Endothelial cell of umbilical vein (primary cell): Measurements from ENCODE around the gene COL9A3. TPM values are rescaled to one million over a fixed set of nuclear protein-coding genes. Genes with fewer than 3 reads are reported as not detected.

Experiments used
- BruUV-seq: library from RNA; stranded (reverse); fragments of 400-500 nt; replicated peaks from 2 replicates; lab custom pipeline; 2021; lab: Mats Ljungman, UMichigan
- CTCF ChIA-PET: fragments of 300-600, 350-600 bp; sonication (Branson Sonifier 250); formaldehyde crosslinking; loops from one replicate; lab custom pipeline; 2021; ENCODE audit warnings: antibody characterized with exemption, inconsistent platforms; lab: Charles Lee
- POLR2A ChIA-PET: fragments of 300-600, 350-600 bp; sonication (Branson Sonifier 250); formaldehyde crosslinking; loops from one replicate; lab custom pipeline; 2021; ENCODE audit warnings: antibody characterized with exemption, inconsistent platforms; lab: Charles Lee
- DNase-seq: peaks from one replicate; pipeline ENCODE4 v3.0.0-alpha.2; 2011; ENCODE audit warnings: low read depth, low spot score
- FAIRE-seq: peaks from 2 replicates; lab custom pipeline; 2011; peaks lifted over from hg19 to GRCh38; lab: Jason Lieb, UNC
- H2AFZ ChIP-seq: 2 replicates; pipeline ENCODE4 v1.6.0; 2012; ENCODE audit warnings: low read depth, low read length, control low read depth, inconsistent platforms
- H3K27ac ChIP-seq: 2 replicates; pipeline ENCODE4 v1.5.1; 2011; ENCODE audit warnings: low read depth, mild to moderate bottlenecking, control low read depth, low read length, moderate library complexity; ENCODE audit not compliant: insufficient read depth
- H3K27me3 ChIP-seq, 2 experiments: 2 replicates each; pipeline versions ENCODE4 v1.6.0 to v1.6.1; 2011; ENCODE audit warnings: low read length in 2 of 2, mixed read lengths in 1 of 2; ENCODE audit not compliant: control insufficient read depth in 2 of 2, insufficient read depth in 2 of 2
- H3K36me3 ChIP-seq, 2 experiments: 2 replicates in 1 of 2; 3 replicates in 1 of 2; pipeline ENCODE4 v1.5.1; 2011; ENCODE audit warnings: low read length in 2 of 2, mild to moderate bottlenecking in 1 of 2, moderate library complexity in 1 of 2; ENCODE audit not compliant: control insufficient read depth in 2 of 2, insufficient read depth in 2 of 2; ENCODE audit errors: extremely low read depth in 1 of 2
- H3K4me1 ChIP-seq: 3 replicates; pipeline ENCODE4 v1.5.1; 2011; ENCODE audit warnings: mild to moderate bottlenecking, low read length; ENCODE audit not compliant: control insufficient read depth, insufficient read depth; ENCODE audit errors: extremely low read depth
- H3K4me2 ChIP-seq: 2 replicates; pipeline ENCODE4 v1.6.1; 2011; ENCODE audit warnings: low read length, control low read depth, mixed read lengths; ENCODE audit not compliant: insufficient read depth
- H3K4me3 ChIP-seq, 3 experiments: fragments of 200-600 bp in 1 of 3; sonication (generic), shearing (Covaris generic) in 1 of 3; replicated peaks in 1 of 3; 2 replicates each; pipeline ENCODE4 v1.5.1; 2011 to 2016; ENCODE audit warnings: control low read depth in 3 of 3, low read length in 3 of 3, mild to moderate bottlenecking in 2 of 3, inconsistent platforms in 1 of 3, low read depth in 1 of 3, moderate library complexity in 1 of 3; ENCODE audit not compliant: insufficient read depth in 1 of 3
- H3K79me2 ChIP-seq: 2 replicates; pipeline ENCODE4 v1.6.0; 2012; ENCODE audit warnings: low read length, inconsistent platforms; ENCODE audit not compliant: control insufficient read depth, insufficient read depth
- H3K9ac ChIP-seq: replicated peaks from 2 replicates; pipeline ENCODE3; 2011; ENCODE audit warnings: low read length, control low read depth; ENCODE audit not compliant: insufficient read depth; ENCODE audit errors: extremely low read depth
- H3K9me1 ChIP-seq: replicated peaks from 3 replicates; pipeline ENCODE4 v1.6.0; 2011; ENCODE audit warnings: mild to moderate bottlenecking, low read length; ENCODE audit not compliant: control insufficient read depth, insufficient read depth; ENCODE audit errors: extremely low read depth
- H3K9me3 ChIP-seq: replicated peaks from 2 replicates; pipeline ENCODE4 v1.5.1; 2012; ENCODE audit warnings: low read length, inconsistent platforms; ENCODE audit not compliant: control insufficient read depth, insufficient read depth
- H4K20me1 ChIP-seq: replicated peaks from 2 replicates; pipeline ENCODE3; 2011; ENCODE audit warnings: mild to moderate bottlenecking, low read length; ENCODE audit not compliant: control insufficient read depth, insufficient read depth; ENCODE audit errors: extremely low read depth
- POLR2A ChIP-seq: IDR thresholded peaks from 2 replicates; pipeline ENCODE4 v1.6.1; 2012; ENCODE audit warnings: low read depth, mild to moderate bottlenecking, control low read depth, low read length
- POLR2AphosphoS5 ChIP-seq: IDR thresholded peaks from 2 replicates; pipeline ENCODE4 v1.6.1; 2012; ENCODE audit warnings: low read depth, mild to moderate bottlenecking, control low read depth, low read length, moderate library complexity; ENCODE audit not compliant: insufficient read depth
- dilution Hi-C: fragments of 300-500 bp; cut with MboI; formaldehyde crosslinking; loops from one replicate; pipeline ENCODE4 v1.15.0; 2019; ENCODE audit warnings: low sequenced_read_pairs; ENCODE audit not compliant: extremely low pct_ligation_motif_present
- intact Hi-C: fragments of 100-400 bp; cut with micrococcal nuclease; formaldehyde crosslinking; loops from one replicate; pipeline ENCODE4 v1.10.0; 2022
- polyA plus RNA-seq, 4 experiments: library from polyadenylated mRNA; depleted of rRNA in 3 of 4; stranded (reverse) in 3 of 4; unstranded in 1 of 4; fragments of >200 nt; gene quantifications; 2 replicates each; pipeline versions ENCODE4 v1.2.1 to v1.2.3, GENCODE V29; 2011 to 2012; ENCODE audit warnings: missing spikeins in 1 of 4
- total RNA-seq: library from RNA; stranded (reverse); gene quantifications from 2 replicates; pipeline ENCODE4 v1.2.3, GENCODE V29; 2021
- TF ChIP-seq, protein P1 (sequence below), 2 donors: IDR thresholded peaks; 1 replicate in 1 of 2; 2 replicates in 1 of 2; pipeline ENCODE4 v1.5.1; 2011; ENCODE audit warnings: low read length in 2 of 2, mild to moderate bottlenecking in 2 of 2, moderate library complexity in 2 of 2, control low read depth in 1 of 2, inconsistent platforms in 1 of 2, low read depth in 1 of 2; ENCODE audit not compliant: insufficient read depth in 1 of 2; ENCODE audit errors: extremely low read depth in 1 of 2
- TF ChIP-seq, protein P2 (sequence below): IDR thresholded peaks from 2 replicates; pipeline ENCODE4 v1.6.1; 2011; ENCODE audit not compliant: insufficient read depth, insufficient read length

COL9A3 gene
- total and polyA plus RNA-seq, 2 donors (not counting 3 experiments of a cell fraction or from before 2014, with no cell fraction given): 0.46 to 0.60 TPM

DNA sequence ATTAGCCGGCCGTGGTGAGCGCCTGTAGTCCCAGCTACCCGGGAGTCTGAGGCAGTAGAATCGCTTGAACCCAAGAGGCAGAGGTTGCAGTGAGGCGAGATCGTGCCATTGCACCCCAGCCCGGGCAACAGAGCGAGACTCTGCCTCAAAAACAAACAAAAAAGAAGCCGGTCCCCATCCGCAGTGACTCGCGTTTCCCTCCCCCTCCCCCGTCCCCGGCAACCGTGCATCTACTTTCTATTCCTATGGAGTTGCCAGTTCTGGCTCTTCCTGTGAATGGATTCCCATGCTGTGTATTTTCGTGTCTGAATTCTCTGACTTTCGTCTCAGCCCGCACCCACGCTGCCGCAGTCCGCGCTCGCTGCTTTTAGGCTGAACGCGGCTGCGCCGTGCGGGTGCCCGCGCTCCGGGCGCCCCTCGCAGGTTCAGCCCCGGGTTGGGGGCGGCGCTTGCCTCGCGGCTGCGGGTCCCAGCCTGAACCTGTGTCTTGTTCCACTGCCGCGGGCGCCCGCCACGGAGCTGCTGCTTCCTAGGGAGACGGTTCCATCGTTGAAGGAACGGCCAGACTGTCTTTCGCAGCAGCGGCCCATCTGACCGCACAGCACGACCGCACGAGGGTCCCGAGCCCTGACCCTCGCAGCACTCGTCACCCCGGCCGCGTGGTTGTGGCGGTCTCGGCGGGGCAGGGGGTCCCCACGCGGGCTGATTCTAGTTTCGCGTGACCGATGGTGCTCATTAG, 21.7 kb upstream of the COL9A3 start:
- Histone ChIP-seq H3K79me2 (peaks cover 14% of the 10 kb centered on the region), H4K20me1 (no peaks in the 10 kb centered on the region), H3K27me3 (no peaks in the 10 kb centered on the region), H3K9me1 (no peaks in the 10 kb centered on the region), H3K4me1 (peaks cover 25% of the 10 kb centered on the region), H2AFZ (peak overlapping the region; percentile 94), H3K9me3 (no peaks in the 10 kb centered on the region), H3K36me3 (peaks cover 8 to 9% of the 10 kb centered on the region in 2 experiments), H3K9ac (peak overlapping the region; percentile 55), H3K4me3 (peak overlapping the region; percentile 4 to 60 (median 43)), H3K4me2 (peak overlapping the region; percentile 77), H3K27ac (peak overlapping the region; percentile 72)
- intact Hi-C loops: loop anchor here (10.0 kb wide), 1 partner anchor 490 kb away; the partner anchor contains the start of gene ADRM1
- ChIA-PET POLR2A (no interaction called here), CTCF (interaction anchor here (1.1 to 1.9 kb wide), 9 partner anchors 13 to 214 kb away, joined by 3 to 24 read pairs (median 6); partner anchors contain the start of gene NTSR1)
- dilution Hi-C loops: no loop called here
- no TSS peak for BruUV-seq
- DNase-seq (peak; percentile 66), FAIRE-seq (peak; percentile 82)
- TF ChIP-seq POLR2AphosphoS5 (peak; percentile 14), POLR2A (no peak)
- TF ChIP-seq, protein P1, sequence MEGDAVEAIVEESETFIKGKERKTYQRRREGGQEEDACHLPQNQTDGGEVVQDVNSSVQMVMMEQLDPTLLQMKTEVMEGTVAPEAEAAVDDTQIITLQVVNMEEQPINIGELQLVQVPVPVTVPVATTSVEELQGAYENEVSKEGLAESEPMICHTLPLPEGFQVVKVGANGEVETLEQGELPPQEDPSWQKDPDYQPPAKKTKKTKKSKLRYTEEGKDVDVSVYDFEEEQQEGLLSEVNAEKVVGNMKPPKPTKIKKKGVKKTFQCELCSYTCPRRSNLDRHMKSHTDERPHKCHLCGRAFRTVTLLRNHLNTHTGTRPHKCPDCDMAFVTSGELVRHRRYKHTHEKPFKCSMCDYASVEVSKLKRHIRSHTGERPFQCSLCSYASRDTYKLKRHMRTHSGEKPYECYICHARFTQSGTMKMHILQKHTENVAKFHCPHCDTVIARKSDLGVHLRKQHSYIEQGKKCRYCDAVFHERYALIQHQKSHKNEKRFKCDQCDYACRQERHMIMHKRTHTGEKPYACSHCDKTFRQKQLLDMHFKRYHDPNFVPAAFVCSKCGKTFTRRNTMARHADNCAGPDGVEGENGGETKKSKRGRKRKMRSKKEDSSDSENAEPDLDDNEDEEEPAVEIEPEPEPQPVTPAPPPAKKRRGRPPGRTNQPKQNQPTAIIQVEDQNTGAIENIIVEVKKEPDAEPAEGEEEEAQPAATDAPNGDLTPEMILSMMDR (IDR thresholded peaks at IDR 0.05; ENCODE audit: extremely low read depth in 1 of 2, insufficient read depth in 1 of 2, low read depth in 1 of 2, low read length in 2 of 2): no peak
- TF ChIP-seq, protein P2, sequence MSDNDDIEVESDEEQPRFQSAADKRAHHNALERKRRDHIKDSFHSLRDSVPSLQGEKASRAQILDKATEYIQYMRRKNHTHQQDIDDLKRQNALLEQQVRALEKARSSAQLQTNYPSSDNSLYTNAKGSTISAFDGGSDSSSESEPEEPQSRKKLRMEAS: no peak
